ENCODE data around the gene ARHGAP22.

ARHGAP22 gene

DNA sequence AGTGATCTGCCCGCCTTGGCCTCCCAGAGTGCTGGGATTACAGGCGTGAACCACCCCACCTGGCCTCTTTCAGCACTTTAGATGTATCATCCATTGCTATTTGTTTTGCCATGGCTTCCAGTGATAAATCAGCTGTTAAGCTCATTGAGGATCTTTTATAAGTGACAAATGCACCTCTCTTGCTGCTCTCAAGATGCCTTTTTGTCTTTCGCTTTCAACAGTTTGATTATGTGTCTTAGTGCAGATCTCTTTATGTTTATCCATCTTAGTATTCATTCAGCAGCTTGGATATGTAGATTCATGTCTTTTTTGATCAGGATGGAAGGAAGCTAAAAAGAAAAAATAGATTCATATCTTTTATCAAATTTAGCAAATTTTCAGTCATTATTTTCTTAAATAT, 192.8 kb downstream of the ARHGAP22 start:
- DNase-seq, result no peak

DNA sequence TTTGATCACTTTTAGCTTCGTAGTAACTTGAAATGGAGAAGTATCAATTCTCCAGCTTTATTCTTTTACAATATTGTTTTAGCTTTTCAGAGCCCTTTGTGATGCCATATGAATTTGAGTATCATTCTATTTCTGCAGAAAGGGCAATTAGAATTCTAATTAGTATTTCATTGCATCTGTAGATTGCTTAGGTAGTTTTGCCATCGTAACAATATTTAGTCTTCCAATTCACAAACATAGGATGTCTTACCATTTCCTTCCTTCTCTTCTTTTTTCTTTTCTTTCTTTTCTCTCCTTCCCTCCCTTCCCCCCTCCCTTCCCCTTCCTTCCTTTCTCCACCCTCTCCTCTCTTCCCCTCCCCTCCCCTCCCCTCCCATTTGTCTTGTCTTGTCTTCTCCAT, 193.4 kb downstream of the ARHGAP22 start:
- no peak for DNase-seq

- DNase-seq, result no peak
Measured at GRCh38 chr10:48410503-48410902, 194.4 kb downstream of the ARHGAP22 start.

GRCh38 chr10:48406658-48407057, 198.2 kb downstream of the ARHGAP22 start:
- DNase-seq, result no peak

- no peak for DNase-seq
Measured at GRCh38 chr10:48406204-48406603, 198.7 kb downstream of the ARHGAP22 start.

GRCh38 chr10:48404646-48405045, 200.2 kb downstream of the ARHGAP22 start:
- no peak for DNase-seq

DNA sequence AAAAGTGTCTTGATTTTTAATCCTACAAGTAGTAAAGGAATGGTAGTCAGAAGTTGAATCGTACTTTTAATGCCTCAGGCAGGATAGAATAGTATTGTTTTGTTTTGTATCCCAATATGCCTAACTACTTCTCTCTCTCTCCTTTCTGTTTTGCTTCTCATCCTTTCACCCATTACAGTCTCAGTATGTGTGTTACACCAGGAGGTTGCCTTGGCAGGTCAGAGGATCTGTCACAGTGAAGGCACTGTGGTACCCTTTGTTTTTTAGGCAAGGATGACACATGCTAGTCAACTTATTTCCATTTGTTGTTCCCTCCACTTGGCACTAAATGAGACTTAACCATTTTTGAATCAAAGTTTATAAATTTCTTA, 204.0 kb downstream of the ARHGAP22 start:
- no peak for DNase-seq

DNA sequence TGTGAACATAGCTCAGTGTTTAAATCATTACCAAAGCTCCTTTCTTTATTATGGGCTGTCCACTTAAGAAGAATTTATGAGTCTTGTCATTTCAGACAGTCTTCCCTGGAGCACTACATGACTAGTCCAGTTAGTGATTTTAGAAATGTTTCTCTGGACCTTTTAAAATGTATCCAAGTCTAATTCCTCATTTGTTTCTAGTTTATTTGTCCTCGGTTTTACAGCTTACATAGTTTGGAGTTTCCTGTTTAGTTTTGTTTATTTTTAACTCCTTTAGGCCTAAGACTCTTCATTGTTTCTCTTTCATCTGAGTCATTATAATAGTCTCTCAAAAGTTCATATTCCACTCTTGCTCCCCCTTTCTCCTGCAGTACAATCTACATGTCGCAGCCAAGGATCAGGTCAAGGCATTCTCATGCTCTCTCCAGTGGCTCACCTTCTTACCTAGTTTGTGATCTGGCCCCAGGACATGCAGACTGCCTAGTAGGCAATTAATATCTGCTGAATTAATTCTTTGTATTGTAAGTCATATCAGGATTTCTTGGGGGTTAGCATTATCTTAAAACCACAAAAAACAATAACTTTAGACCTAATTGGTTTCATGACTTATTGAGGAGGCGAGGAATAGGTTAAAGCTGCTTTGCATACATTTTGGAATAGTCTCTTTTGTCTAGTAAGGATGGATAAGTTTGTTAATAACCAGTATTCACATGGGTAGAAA, 204.6 kb downstream of the ARHGAP22 start:
- no peak for DNase-seq

- no peak for DNase-seq
Measured at GRCh38 chr10:48399551-48399950, 205.3 kb downstream of the ARHGAP22 start.

- DNase-seq, result peak in 1 of 2 experiments; percentile 35
Measured at GRCh38 chr10:48399056-48399541, 205.8 kb downstream of the ARHGAP22 start.

DNA sequence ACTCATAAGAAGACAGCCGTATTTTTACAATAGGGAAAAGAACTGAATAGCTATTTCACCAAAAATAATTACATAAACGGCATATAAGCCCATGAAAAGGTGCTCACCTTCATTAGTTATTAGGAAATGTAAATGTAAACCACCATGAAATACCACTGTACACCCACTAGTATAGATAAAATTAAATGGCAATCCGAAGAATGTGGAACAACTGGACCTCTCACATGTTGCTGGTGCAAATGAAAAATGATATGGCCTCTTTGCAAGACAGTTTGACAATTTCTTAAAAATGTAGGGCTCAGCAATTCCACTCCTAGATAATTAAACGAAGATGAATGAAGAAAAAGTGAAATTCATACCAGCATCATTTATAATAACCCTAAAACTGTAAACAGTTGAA, 206.6 kb downstream of the ARHGAP22 start:
- no peak for DNase-seq
